Endodermal cell (in vitro differentiated cells): ENCODE data around the gene GSTA4. TPM values are rescaled to one million over a fixed set of nuclear protein-coding genes. Genes with fewer than 3 reads are reported as not detected.

Experiments
- DNase-seq: peaks from one replicate; pipeline ENCODE4 v3.0.0-alpha.2; 2017
- H3K27ac ChIP-seq: 2 replicates; pipeline ENCODE4 v1.5.1; 2013; ENCODE audit warnings: mild to moderate bottlenecking, low read depth, low read length, moderate library complexity
- H3K27me3 ChIP-seq: 2 replicates; pipeline ENCODE4 v1.6.1; 2013; ENCODE audit warnings: mild to moderate bottlenecking, low read length, moderate library complexity; ENCODE audit not compliant: insufficient read depth, control insufficient read depth, poor library complexity, severe bottlenecking
- H3K36me3 ChIP-seq: 2 replicates; pipeline ENCODE4 v1.7.0; 2013; ENCODE audit warnings: mild to moderate bottlenecking, low read length, moderate library complexity; ENCODE audit not compliant: control insufficient read depth, insufficient read depth
- H3K4me1 ChIP-seq: one replicate; pipeline ENCODE4 v1.7.0; 2013; ENCODE audit warnings: low read length; ENCODE audit not compliant: control insufficient read depth, insufficient read depth
- H3K4me3 ChIP-seq: 2 replicates; pipeline ENCODE4 v1.5.1; 2013; ENCODE audit warnings: mild to moderate bottlenecking, low read length, moderate library complexity
- H3K9ac ChIP-seq: 2 replicates; pipeline ENCODE4 v1.6.1; 2013; ENCODE audit warnings: mild to moderate bottlenecking, low read length, moderate library complexity; ENCODE audit not compliant: poor library complexity, severe bottlenecking; ENCODE audit errors: extremely low read depth
- H3K9me3 ChIP-seq: 2 replicates; pipeline ENCODE4 v1.6.1; 2013; ENCODE audit warnings: mild to moderate bottlenecking, low read length, moderate library complexity; ENCODE audit not compliant: control insufficient read depth
- H3K27ac Mint-ChIP-seq: 2 replicates; pipeline ENCODE4 v1.8.0; 2020; ENCODE audit warnings: mixed read lengths
- H3K27me3 Mint-ChIP-seq: 2 replicates; pipeline ENCODE4 v1.8.0; 2021; ENCODE audit warnings: mild to moderate bottlenecking, mixed read lengths; ENCODE audit not compliant: insufficient read depth
- H3K36me3 Mint-ChIP-seq: 2 replicates; pipeline ENCODE4 v1.8.0; 2020; ENCODE audit warnings: low read depth, mixed read lengths
- H3K4me1 Mint-ChIP-seq: 2 replicates; pipeline ENCODE4 v1.8.0; 2020; ENCODE audit warnings: mixed read lengths
- H3K4me3 Mint-ChIP-seq: 2 replicates; pipeline ENCODE4 v1.8.0; 2020; ENCODE audit warnings: mild to moderate bottlenecking, moderate library complexity, mixed read lengths
- H3K9me3 Mint-ChIP-seq: 2 replicates; pipeline ENCODE4 v1.8.0; 2020; ENCODE audit warnings: mild to moderate bottlenecking, mixed read lengths
- WGBS, 2 experiments: methylation state at CpG; one replicate each; pipeline versions ENCODE4 v1.1.5 to v1.1.7; 2013; ENCODE audit warnings: missing lambda C conversion rate in 2 of 2, mixed read lengths in 1 of 2; ENCODE audit not compliant: insufficient coverage in 1 of 2, insufficient read length in 1 of 2; 5-methylcytosine and 5-hydroxymethylcytosine counted together
- total RNA-seq, 2 donors: library from RNA; stranded (reverse); fragmentation: NEBNext Ultra II Directional in 1 of 2; extraction: Animal tissue kit (Norgen Biotek cat#: 25700) in 1 of 2; gene quantifications; 2 replicates in 1 of 2; 3 replicates in 1 of 2; pipeline ENCODE4 v1.2.1, GENCODE V29; 2021
- TF ChIP-seq, protein P1 (sequence below): fragments of 200-600 bp; sonication (generic); conservative IDR thresholded peaks from 2 replicates; pipeline ENCODE4 v1.5.0; 2021; ENCODE audit warnings: antibody characterized with exemption, mild to moderate bottlenecking

Gene GSTA4
- total RNA-seq, 2 donors from 2014 or later, result 22.0 to 36.1 TPM

DNA sequence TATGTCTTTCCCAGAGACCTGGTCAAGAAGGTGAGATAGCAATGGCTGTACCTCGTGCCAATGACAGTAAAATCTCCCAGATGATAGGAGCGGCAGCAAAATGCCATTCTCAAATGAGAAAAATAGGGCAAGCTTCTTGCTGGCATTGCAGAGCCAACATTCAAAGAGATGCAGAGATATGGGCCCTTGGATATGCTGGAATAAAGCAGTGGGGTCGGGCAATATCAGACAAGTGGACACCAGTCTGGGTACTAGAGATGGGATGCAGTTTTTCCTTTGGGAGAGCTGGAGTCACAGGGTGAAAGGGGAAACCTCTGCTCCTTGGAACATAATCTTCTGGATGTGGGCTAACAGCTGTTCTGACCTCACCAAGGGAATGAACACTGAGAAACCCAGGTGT lies 29.0 kb downstream of the GSTA4 start:
- Histone ChIP-seq H3K9me3 (peaks cover 19% of the 10 kb centered on the region), H3K4me3 (no peak overlapping the region), H3K9ac (no peak overlapping the region), H3K27ac (no peak overlapping the region), H3K27me3 (no peaks in the 10 kb centered on the region), H3K4me1 (no peaks in the 10 kb centered on the region), H3K36me3 (no peaks in the 10 kb centered on the region)
- no peak overlapping the region for H3K4me3 Mint-ChIP-seq
- no peak for DNase-seq
- H3K27me3 Mint-ChIP-seq, result peaks cover 5% of the 10 kb centered on the region
- peaks cover 28% of the 10 kb centered on the region for H3K4me1 Mint-ChIP-seq
- 93 to 96% methylated on average over 3 of the region's 3 CpGs for WGBS, 2 experiments
- H3K36me3 Mint-ChIP-seq, result peaks cover 2% of the 10 kb centered on the region
- H3K27ac Mint-ChIP-seq, result no peak overlapping the region
- peaks cover 19% of the 10 kb centered on the region for H3K9me3 Mint-ChIP-seq
- TF ChIP-seq, protein P1, sequence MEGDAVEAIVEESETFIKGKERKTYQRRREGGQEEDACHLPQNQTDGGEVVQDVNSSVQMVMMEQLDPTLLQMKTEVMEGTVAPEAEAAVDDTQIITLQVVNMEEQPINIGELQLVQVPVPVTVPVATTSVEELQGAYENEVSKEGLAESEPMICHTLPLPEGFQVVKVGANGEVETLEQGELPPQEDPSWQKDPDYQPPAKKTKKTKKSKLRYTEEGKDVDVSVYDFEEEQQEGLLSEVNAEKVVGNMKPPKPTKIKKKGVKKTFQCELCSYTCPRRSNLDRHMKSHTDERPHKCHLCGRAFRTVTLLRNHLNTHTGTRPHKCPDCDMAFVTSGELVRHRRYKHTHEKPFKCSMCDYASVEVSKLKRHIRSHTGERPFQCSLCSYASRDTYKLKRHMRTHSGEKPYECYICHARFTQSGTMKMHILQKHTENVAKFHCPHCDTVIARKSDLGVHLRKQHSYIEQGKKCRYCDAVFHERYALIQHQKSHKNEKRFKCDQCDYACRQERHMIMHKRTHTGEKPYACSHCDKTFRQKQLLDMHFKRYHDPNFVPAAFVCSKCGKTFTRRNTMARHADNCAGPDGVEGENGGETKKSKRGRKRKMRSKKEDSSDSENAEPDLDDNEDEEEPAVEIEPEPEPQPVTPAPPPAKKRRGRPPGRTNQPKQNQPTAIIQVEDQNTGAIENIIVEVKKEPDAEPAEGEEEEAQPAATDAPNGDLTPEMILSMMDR, result no peak

DNA sequence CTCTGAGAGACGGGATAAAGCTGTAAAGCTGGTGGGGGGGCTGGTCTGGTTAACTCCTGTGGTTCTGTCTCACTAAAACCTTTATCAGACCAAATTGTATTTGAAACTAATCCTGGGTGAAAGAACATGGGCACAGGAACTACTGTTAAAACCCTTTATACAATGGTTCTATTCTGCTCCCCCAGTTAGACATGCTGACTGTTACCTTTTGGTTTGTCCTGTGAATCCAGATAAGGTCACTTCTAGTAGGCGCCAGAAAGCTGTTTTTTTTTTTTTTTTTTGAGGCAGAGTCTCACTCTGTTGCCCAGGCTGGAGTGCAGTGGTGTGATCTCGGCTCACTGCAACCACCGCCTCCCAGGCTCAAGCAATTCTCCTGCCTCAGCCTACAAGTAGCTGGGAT lies 29.7 kb downstream of the GSTA4 start:
- Histone ChIP-seq H3K4me3 (no peak overlapping the region), H3K27me3 (no peaks in the 10 kb centered on the region), H3K9me3 (peaks cover 19% of the 10 kb centered on the region), H3K27ac (no peak overlapping the region), H3K4me1 (no peaks in the 10 kb centered on the region), H3K9ac (no peak overlapping the region), H3K36me3 (no peaks in the 10 kb centered on the region)
- TF ChIP-seq, protein P1, result no peak
- WGBS, 2 experiments, result 83 to 93% methylated on average over 3 to 4 of the region's 4 CpGs
- Mint-ChIP-seq H3K9me3 (peaks cover 21% of the 10 kb centered on the region), H3K27me3 (peaks cover 5% of the 10 kb centered on the region), H3K36me3 (peaks cover 2% of the 10 kb centered on the region), H3K27ac (no peak overlapping the region), H3K4me3 (no peak overlapping the region), H3K4me1 (peaks cover 33% of the 10 kb centered on the region)
- DNase-seq, result no peak

DNA sequence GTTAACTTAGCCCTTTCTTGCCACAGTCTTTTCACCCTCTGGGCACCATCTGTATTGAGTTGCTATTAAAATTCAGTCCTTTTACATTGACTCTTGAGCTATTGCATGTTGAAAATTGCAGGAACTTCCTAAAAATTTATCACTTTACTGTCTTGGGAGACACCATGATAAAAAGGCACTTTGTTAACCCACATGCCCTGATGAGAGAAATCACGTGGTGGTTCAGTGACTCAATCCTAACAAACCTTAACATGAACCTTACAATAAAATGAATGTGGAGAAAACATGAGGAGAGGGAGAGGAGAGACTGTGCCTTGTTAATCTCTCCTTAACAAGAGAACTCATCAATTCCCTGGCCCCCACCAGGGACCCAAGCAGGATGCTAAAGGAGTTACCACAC lies 30.8 kb downstream of the GSTA4 start:
- Histone ChIP-seq H3K36me3 (no peaks in the 10 kb centered on the region), H3K9me3 (peaks cover 19% of the 10 kb centered on the region), H3K4me3 (no peak overlapping the region), H3K9ac (no peak overlapping the region), H3K4me1 (no peaks in the 10 kb centered on the region), H3K27ac (no peak overlapping the region), H3K27me3 (no peaks in the 10 kb centered on the region)
- DNase-seq, result no peak
- no peak overlapping the region for H3K27ac Mint-ChIP-seq
- H3K4me3 Mint-ChIP-seq, result no peak overlapping the region
- peaks cover 38% of the 10 kb centered on the region for H3K4me1 Mint-ChIP-seq
- TF ChIP-seq, protein P1, result no peak
- 100% methylated on average over 1 of the region's 1 CpG; no CpG with 5 or more reads in 1 of the 2 experiments for WGBS, 2 experiments
- peaks cover 21% of the 10 kb centered on the region for H3K9me3 Mint-ChIP-seq
- H3K27me3 Mint-ChIP-seq, result peaks cover 13% of the 10 kb centered on the region
- H3K36me3 Mint-ChIP-seq, result peaks cover 2% of the 10 kb centered on the region
